ENCODE measurements around the gene ARVCF.

The ARVCF gene

DNA sequence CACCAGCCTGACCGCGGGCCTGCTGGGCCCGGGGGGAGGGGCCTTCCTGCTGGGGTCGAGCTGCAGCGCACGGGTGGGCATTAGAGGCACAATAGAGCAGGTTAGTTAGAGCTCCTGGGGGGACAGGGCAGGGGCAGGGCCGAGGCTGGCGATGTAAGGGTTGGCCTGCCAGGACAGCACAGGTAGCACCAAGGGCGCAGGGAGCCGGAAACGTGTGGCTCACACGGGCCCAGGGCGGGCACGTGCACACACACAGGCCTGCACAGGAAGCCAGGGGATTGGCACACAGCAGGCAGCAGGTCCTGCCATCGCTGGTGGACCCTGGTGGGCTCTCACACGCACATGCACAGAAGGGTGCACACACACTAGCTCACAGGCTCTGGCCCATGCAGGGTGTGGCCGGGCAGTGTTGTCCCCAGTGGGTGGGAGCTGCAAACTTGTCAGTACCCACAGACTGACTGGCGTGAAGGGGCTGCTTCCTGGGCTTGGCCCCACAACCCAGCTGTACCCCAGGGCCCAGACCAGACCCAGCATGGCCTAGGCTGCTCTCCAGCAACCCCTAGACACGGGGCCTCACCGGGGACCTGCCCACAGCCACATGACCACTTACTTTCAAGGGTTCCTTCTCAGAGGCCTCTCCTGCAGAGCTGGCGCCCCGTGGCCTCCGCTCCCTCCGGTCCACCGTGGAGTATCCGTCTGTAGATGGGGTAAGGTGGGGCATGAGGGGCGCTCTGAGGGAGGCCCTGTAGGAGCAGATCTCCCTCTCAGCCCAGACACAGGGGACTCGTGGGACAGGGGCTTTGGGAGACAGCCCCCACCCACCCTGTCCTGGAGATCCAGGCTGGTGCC lies 45.1 kb downstream of the ARVCF start:
- peak; percentile 22 for DNase-seq

DNA sequence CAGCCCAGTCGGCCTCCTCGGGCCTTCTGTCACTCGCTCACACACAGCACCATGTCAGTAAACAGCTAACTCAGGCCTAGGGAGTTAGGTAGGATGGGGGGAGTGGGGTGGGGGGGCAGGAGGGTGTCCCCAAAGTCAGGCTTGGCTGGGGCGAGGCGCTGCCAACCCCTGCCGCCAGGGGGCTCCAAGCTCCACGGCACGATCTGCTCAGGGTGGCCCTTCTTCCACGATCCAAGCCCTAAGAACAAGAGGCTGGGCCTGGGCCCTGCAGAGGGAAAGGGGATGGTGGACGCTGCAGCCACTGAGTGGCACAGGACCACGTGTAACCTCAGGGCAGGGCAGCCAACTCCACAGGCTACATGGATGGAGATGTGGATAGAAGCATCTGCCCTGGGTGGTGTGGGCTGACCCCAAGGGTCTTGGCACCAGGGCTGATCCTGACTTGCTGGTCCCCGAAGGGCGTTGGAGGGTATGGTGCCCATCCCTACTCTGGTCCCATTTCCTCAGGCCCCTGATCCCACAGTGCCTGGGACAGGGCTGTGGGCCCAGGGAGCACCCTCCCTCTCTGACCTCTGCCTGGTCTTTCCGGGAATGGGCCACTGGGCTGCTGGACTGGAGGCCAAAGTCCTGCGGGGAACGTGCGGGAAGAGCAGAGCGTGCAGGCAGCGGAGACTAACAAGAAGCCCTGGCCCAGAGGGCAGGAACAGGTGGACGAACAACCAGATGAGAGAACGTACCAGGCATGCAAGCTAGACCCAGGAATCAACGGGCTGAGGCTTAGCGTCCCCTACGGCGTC lies 45.9 kb downstream of the ARVCF start:
- peak; percentile 82 for DNase-seq

DNA sequence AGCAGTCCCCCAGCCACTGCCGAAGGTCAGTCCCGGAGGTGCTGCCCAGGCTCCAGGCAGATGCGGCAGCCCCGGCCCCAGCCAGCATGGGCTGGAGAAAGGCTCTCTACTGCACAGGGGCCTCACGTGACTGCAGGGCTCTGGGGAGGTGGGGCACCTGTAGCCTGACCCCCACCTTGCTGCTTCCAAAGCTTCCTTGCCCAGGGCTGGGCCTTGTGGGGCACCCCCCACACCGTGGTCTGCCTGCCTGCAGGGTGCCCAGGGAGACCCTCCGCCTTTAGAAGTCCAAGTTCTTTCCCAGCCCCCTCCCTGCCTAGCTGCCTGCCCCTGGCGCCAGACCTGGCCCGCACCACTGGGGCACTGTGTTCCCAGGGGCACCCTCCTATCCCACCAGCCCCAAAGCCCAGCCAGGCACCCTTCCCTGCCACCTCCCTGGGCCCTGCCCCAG lies 46.6 kb downstream of the ARVCF start:
- no peak for DNase-seq

DNA sequence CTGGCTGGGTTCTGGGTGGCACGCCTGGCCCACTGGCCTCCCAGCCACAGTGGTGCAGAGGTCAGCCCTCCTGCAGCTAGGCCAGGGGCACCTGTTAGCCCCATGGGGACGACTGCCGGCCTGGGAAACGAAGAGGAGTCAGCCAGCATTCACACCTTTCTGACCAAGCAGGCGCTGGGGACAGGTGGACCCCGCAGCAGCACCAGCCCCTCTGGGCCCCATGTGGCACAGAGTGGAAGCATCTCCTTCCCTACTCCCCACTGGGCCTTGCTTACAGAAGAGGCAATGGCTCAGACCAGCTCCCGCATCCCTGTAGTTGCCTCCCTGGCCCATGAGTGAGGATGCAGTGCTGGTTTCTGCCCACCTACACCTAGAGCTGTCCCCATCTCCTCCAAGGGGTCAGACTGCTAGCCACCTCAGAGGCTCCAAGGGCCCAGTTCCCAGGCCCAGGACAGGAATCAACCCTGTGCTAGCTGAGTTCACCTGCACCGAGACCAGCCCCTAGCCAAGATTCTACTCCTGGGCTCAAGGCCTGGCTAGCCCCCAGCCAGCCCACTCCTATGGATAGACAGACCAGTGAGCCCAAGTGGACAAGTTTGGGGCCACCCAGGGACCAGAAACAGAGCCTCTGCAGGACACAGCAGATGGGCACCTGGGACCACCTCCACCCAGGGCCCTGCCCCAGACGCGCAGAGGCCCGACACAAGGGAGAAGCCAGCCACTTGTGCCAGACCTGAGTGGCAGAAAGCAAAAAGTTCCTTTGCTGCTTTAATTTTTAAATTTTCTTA lies 47.3 kb downstream of the ARVCF start:
- no peak for DNase-seq

DNA sequence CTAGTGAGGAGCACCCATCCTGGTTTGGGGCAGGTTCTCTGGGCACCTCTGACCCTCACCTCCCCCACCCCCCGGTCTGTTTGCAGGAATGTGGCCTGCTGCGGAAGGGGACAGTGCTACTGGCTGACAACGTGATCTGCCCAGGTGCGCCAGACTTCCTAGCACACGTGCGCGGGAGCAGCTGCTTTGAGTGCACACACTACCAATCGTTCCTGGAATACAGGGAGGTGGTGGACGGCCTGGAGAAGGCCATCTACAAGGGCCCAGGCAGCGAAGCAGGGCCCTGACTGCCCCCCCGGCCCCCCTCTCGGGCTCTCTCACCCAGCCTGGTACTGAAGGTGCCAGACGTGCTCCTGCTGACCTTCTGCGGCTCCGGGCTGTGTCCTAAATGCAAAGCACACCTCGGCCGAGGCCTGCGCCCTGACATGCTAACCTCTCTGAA lies 48.2 kb downstream of the ARVCF start:
- no peak for DNase-seq

DNA sequence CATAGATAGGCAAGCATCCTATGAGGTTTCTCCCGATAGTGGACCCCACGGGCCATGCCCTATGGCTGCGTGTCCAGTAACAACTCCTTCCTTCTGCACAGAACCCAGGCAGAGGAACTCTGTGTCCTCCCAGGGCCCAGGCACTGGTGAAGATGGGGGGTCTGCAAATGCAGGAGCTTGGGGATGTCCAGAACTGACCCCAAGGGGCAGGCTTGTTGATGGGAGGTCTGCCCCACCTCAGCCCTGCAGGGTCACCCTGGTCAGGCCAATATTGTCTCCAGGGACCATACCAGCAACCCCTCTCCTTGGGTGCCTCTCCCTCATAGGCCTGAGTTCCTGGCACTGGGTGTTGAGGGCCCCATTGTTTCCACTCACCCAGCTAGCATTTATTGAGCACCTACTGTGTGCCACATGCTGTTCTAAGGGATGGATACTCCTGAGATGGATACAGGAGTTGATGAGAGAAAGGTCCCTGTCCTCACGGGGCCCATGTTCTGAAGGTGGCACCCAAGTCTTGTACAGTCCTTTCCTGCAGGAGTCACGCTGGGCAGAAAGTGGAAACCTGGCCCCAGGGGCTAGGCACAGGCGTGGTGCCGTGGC lies 48.7 kb downstream of the ARVCF start:
- DNase-seq = no peak

DNA sequence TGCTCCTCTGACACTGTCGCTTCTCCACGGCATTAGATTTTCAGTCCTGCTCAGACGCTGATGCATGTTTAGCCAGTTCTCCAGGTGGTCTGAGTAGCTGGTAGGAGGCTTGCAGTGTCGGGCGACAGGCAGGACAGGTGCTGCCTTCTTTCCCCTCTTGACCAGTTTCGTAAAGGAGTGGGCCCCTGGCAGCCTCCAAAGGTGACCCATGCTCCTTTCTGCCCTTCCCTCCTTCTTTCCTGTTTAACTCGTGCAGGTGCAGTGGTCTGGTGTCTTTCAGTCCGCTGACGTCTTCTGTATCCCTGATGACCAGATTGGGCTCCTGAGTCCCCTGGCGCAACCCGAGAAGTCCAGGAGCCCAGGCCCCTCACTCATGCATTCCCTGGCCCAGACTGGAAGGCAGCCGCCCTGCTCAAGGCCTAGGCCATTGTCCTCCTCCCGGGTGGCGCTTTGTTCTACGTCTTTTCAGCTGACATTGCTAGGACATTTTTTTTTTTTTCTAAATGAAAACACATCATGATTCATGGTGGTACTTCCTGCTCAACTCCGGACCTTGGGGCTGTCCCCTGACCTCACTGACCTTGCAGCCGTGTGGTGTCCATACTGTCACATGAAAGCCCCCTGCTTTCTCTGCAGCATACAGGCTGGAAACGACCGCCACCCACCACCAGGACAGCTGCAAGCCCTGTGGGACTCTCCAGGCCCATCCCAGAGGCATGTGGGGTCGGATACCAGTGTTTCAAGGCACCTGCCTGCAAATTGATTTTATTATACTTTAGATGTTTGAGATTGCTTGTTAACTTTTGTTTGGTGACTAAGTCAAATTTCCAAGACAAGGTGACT lies 49.5 kb downstream of the ARVCF start:
- no peak for DNase-seq

DNA sequence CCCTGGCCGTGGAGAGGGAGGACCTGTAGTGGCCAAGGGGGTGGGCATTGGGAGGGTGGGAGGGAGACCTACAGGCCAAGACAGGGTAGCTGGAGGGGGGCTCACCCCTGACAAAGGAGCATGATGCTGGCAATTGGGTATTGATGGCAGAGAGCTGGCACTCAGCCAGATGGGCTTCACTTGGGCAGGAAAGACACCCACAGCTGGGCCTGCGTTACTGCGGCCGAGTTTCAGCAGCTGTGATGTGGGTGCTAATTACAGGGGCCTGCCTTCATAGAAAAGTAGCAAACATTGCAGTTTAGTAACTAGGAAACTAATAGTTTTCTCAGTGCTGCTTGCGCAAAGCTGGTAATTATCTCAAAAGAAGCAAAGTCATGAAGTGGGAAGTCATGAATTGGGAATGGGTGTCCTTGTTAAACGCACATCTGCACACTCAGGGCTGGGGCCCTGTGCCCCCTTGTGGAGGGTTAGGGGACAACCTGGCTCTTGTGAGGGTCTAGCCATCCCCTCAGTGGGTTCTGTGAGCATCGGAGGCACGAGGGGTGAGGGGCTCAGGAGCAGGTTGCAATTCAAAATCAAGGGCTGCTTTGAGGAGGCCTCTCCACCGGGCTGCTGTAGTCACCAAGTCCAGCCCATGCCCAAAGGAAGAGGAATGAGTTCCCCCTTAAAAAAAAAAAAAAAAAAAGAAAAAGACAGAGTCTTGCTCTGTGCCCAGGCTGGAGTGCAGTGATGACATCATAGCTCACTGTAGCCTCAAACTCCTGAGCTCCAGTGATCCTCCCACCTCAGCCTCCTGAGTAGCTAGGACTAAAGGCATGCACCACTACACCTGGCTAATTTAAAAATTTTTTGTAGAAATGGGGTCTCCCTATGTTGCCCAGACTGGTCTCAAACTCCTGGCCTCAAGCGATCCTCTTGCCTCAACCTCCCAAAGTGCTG lies 50.6 kb downstream of the ARVCF start:
- no peak for DNase-seq

DNA sequence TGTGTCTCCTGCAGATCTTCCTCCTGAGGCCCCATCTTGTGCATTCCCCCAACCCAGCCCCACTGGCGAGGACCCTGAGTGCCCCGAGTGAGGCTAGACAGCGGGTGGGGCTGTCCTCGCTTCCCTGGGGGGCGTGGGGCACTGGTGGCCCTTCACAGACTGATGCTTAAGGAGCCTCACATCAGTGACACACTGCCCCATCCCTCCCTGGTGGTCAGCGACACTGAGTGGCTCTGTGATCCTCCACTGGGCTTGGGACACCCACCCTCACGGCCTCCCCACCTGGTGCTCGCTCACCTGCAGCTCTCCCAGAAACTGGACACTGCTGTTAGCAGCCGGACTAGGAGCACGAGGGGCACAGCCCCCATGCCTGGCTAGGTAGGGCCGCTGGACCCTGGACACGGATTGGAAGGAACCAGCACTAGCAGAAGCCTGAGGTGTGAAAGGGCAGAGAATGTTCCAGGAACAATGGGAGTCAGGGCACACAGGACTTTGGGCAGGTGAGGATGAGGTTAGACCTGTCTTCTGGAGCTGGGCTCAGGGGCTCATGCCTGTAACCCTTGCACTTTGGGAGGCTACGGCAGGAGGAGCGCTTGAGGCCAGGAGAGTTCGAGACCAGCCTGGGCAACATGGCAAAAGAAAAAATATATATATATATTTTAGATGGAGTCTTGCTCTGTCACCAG lies 51.8 kb downstream of the ARVCF start:
- no peak for DNase-seq

DNA sequence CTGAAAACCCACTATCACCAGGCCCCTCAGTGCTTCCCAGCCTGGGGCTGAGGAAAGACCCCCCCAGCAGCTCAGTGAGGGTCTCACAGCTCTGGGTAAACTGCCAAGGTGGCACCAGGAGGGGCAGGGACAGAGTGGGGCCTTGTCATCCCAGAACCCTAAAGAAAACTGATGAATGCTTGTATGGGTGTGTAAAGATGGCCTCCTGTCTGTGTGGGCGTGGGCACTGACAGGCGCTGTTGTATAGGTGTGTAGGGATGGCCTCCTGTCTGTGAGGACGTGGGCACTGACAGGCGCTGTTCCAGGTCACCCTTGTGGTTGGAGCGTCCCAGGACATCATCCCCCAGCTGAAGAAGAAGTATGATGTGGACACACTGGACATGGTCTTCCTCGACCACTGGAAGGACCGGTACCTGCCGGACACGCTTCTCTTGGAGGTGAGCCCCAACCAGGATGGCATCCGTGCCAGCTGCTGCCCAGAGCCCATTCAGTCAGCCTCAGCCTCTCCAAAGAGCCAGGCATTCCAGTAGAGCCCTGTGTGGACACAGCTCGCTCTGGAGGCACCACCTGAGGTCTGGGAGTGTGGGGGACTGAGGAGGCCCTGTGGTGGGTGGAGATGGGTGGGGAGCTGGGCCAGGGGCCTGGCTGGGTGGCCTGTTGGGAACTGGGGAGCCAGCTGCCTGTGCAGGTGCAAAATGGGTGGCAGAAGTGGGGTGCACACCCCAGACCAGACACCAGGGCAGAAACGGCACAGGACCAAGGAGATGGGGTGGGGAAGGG lies 52.6 kb downstream of the ARVCF start:
- DNase-seq = no peak

DNA sequence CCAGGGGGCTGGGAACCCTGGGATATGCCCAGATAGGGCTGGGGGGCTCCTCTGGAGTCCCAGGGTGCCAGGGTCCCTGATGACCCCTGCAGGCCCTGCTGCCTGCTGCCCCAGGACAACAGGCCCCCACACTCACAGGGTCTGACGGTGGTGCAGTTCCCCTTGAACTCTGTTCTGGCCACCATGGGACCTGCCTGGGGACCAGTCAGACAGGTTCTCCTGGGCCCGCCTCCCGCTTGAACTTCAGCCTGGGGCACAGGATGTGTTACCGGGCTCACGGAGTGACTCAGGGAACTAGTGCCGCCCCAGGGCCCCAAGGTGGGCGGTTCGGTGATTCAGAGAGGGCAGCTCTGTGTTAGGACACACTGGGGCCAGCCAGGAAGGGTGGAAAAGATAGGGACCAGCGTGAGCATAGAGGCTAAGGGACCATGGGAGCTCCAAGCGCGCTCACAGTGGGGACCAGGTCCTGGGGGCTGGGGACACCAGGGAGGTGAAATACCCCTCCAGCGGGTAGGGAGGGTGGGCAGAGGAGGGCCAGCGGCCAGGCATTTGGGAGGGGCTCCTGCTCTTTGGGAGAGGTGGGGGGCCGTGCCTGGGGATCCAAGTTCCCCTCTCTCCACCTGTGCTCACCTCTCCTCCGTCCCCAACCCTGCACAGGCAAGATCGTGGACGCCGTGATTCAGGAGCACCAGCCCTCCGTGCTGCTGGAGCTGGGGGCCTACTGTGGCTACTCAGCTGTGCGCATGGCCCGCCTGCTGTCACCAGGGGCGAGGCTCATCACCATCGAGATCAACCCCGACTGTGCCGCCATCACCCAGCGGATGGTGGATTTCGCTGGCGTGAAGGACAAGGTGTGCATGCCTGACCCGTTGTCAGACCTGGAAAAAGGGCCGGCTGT lies 53.5 kb downstream of the ARVCF start:
- DNase-seq = peak; percentile 72

DNA sequence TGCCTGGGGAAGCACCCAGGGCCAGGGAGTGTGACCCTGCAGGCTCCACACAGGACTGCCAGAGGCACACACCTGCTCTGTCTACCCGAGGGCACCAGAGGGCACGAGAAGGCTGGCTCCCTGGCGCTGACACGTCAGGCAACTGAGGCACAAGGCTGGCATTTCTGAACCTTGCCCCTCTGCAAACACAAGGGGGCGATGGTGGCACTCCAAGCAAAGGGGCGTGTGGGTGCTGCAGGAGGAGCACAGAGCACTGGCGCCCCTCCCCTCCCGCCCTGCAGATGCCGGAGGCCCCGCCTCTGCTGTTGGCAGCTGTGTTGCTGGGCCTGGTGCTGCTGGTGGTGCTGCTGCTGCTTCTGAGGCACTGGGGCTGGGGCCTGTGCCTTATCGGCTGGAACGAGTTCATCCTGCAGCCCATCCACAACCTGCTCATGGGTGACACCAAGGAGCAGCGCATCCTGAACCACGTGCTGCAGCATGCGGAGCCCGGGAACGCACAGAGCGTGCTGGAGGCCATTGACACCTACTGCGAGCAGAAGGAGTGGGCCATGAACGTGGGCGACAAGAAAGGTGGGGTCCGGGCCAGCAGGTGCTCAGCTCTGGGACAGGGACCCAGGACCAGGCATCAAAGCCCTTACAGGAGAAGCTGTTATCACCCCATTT lies 54.2 kb downstream of the ARVCF start:
- peak; percentile 82 for DNase-seq

DNA sequence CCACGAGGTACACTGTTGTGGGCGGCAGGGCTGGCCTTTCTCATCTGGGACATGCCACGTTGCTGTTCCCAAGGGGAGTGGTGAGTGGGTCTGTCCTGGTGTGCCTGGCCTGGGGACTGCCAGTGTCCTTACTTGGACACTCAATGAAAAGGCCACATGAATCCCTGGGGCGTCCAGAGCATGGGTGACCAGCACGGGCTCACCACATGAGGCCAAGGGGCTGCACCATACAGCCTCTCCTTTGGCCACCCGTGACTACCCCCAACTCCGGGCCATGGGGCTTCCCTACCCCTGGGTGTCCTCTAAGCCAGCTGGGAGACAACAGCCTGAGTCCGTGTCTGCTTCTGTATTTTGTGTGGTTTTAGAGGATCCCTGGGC lies 54.8 kb downstream of the ARVCF start:
- DNase-seq = no peak

DNA sequence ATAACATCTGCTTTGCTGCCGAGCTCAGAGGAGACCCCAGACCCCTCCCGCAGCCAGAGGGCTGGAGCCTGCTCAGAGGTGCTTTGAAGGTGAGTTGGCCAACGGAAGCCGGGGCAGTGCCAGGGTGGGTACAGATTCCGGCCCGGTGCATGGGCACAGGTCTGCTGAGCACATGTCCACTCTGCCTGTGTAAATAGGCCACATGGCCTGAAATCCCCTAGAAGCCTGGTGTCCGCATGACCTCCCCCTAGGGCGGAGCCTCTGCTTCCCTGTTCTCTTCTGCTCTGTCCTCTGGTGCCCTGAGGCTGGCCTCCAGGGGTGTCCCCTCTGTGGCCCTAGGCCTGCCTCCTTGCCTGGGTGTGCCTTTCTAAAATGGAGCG lies 55.4 kb downstream of the ARVCF start:
- DNase-seq = no peak

DNA sequence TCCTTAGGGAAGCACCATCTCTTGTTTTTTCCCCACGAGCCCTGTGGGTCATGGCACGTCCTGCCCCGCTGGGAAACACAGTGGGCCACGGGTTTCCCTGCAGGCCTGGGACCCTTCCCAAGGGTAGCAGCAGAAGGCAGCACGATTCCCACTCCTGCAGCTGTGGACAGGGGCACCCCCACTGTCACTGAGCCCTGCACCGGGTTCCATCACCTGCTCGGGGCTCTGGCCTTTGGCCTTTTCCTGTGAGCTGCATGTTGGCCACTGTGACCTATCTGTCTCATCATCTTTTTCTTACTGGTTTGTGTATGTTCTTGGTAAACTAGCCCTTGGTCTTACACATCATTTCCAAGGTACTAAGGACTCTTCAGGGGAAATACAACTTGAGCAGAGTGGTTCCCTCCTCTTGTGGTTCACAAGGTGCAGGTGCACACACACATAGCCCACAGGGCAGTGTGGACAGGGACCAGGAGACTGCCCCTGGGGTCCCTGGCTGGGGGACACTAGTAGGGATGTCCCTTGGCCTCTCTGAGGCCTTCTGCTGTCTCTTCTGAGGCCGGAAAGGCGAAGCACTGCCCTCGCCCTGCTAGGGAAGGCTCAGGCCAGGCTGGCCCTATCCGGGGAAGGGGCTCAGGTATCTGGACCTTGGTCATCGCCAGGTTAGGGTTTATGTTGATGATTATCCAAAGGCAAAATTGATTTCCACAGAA lies 56.0 kb downstream of the ARVCF start:
- DNase-seq = no peak

DNA sequence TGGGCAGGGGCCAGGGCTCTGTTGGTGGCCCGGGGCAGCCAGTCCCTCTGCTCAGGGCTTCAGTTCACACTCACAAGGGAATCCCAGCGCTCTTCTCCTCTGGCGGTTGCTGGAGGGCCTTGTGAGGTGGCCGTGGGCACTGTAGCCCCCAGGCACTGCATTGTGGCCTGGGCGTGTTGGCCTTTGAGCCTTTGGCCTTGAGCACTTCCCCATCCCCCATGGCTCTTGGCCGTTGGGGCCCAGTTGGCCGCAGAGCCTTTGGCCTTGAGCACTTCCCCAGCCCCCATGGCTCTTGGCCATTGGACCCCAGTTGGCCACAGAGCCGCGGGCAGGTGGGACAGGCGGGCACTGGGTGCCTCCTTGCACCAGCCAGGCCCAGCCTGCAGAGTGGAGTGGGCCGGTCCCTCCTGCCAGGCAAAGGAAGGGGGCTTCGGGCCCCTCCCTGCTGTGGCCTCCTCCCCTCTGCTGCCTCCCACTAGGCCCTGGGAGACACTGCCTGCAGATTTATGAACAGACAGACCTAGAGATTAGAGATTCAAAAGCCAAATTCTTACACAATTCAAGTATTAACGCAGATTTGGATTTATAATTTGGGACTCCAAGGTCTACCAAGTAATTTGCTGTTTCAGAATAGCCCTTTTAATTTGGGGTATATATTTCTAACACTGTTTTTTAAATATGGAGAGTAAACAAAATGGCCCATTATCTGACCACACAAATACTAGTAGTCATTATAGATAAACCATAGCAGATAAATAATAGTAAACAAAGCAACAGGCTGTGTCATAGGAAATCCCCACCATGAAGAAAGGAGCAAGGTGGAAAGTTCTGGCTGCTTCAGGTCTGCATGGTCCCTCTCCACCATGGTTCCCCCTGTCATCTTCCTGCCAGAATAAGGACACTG lies 56.8 kb downstream of the ARVCF start:
- DNase-seq = no peak
